MM.1S (cell line): ENCODE results near the gene HAUS7.

ENCODE experiments used
- CTCF ChIP-seq: fragments of 300-600 bp; sonication (generic); IDR thresholded peaks from 2 replicates; pipeline ENCODE4 v1.5.1; 2016; ENCODE audit warnings: antibody characterized with exemption, low read length, mixed read lengths
- EZH2 ChIP-seq: fragments of 300-600 bp; sonication (generic); optimal IDR thresholded peaks from 2 replicates; pipeline ENCODE3; 2017; ENCODE audit warnings: low read depth, mild to moderate bottlenecking, antibody characterized with exemption, low read length, mixed read lengths
- EZH2phosphoT487 ChIP-seq: fragments of 300-600 bp; sonication (generic); IDR thresholded peaks from 2 replicates; pipeline ENCODE4 v1.6.1; 2018; ENCODE audit warnings: antibody characterized with exemption, low read length

DNA sequence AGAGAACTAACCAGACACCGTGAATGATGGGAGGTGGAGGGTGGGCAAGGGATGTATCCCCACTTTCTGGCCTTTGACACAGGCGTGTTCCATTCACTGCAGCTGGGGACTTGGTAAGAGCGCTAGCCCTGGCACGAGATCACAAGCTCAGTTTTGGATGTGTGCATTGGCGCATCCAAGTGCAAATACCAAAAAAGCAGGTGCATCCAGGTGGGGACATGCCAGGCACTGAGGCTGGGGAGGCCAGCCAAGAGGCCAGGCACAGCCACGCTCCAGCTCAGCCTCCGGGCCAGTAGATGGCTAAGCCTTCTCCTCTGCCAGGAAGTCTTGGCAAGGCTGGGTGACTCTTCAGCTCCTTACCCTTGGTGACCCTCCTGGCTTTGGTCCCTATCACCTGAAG lies 63.5 kb downstream of the HAUS7 start:
- TF ChIP-seq CTCF, result no peak
- TF ChIP-seq EZH2phosphoT487, result no peak
- TF ChIP-seq EZH2, result no peak
